Stomach (tissue), 9 donors: ENCODE results near the gene SLC20A1. TPM values are rescaled to one million over a fixed set of nuclear protein-coding genes. Genes with fewer than 3 reads are reported as not detected.

ENCODE experiments used
- DNase-seq, 2 donors: peaks; one replicate each; pipeline versions ENCODE4 v3.0.0 to v3.0.0-alpha.2; 2013 to 2019
- H3K27ac ChIP-seq, 5 donors: fragments of 200-600 bp in 4 of 5; sonication (generic) in 4 of 5; one replicate each; pipeline ENCODE4 v1.5.1; 2013 to 2019; ENCODE audit warnings: mild to moderate bottlenecking in 1 of 5, moderate library complexity in 1 of 5
- H3K27me3 ChIP-seq, 3 donors: fragments of 200-600 bp; sonication (generic); one replicate each; pipeline ENCODE4 v1.5.1; 2017 to 2019; ENCODE audit warnings: mixed run types in 1 of 3
- H3K36me3 ChIP-seq, 4 donors: fragments of 200-600 bp; sonication (generic); 1 replicate in 3 of 4; 2 replicates in 1 of 4; pipeline ENCODE4 v1.5.1; 2016 to 2019
- H3K4me1 ChIP-seq, 4 donors: fragments of 200-600 bp; sonication (generic); one replicate each; pipeline ENCODE4 v1.5.1; 2016 to 2019
- H3K4me3 ChIP-seq, 4 donors: fragments of 200-600 bp; sonication (generic) in 3 of 4; one replicate each; pipeline ENCODE4 v1.5.1; 2016 to 2019; ENCODE audit warnings: mild to moderate bottlenecking in 1 of 4
- H3K9me3 ChIP-seq, 4 donors: fragments of 200-600 bp; sonication (generic); one replicate each; pipeline ENCODE4 v1.5.1; 2016 to 2019
- CTCF ChIP-seq, 7 experiments: fragments of 450-650 bp in 4 of 7; fragments of 200-600 bp in 3 of 7; sonication (generic) in 3 of 7; IDR thresholded peaks; one replicate each; pipeline ENCODE4 v1.5.1; 2016 to 2019; ENCODE audit warnings: antibody characterized with exemption in 7 of 7, control low read depth in 2 of 7, mild to moderate bottlenecking in 1 of 7
- EP300 ChIP-seq: sonication (generic); formaldehyde crosslinking; IDR thresholded peaks from one replicate; pipeline ENCODE4 v1.6.1; 2017; ENCODE audit warnings: antibody characterized with exemption
- POLR2A ChIP-seq, 4 donors: fragments of 450-650 bp; IDR thresholded peaks; one replicate each; pipeline ENCODE4 v1.6.1; 2016; ENCODE audit warnings: antibody characterized with exemption in 4 of 4, control low read depth in 2 of 4, mild to moderate bottlenecking in 1 of 4, moderate library complexity in 1 of 4
- POLR2AphosphoS5 ChIP-seq, 3 donors: sonication (generic); formaldehyde crosslinking; IDR thresholded peaks; one replicate each; pipeline ENCODE4 v1.6.1; 2016; ENCODE audit warnings: antibody characterized with exemption in 3 of 3
- WGBS, 5 donors: extraction: QIAGEN DNeasy Blood & Tissue Kit in 3 of 5; methylation state at CpG; one replicate each; pipeline versions ENCODE4 v1.1.5 to v1.1.7; 2013 to 2018; 5-methylcytosine and 5-hydroxymethylcytosine counted together
- intact Hi-C: fragments of 100-400 bp; cut with DNase I; formaldehyde crosslinking; loops from one replicate; pipeline ENCODE4 v1.15.1; 2023; ENCODE audit warnings: low total_unique reads
- polyA plus RNA-seq, 3 donors: library from polyadenylated mRNA; stranded (reverse); fragments of 200-250 nt; gene quantifications; one replicate each; pipeline ENCODE4 v1.2.3, GENCODE V29; 2013
- total RNA-seq, 5 donors: library from RNA; depleted of rRNA; stranded (reverse); fragments of >200 nt; gene quantifications; one replicate each; pipeline versions ENCODE4 v1.1.0 to v1.2.3, GENCODE V29; 2014 to 2016
- donor health status: healthy with polysubstance abuse.
- donor health status: Bipolar disorder and iron deficiency.
- donor health status: healthy.

Gene SLC20A1
- total and polyA plus RNA-seq, 8 donors, result 9.0 to 63.8 (median 24.2) TPM

GRCh38 chr2:112602917-112603316, 42.8 kb upstream of the SLC20A1 start:
- Histone ChIP-seq H3K4me3 (no peak overlapping the region), H3K36me3 (no peaks in the 10 kb centered on the region), H3K4me1 (peaks cover 0 to 15% (median 3%) of the 10 kb centered on the region in 4 donors), H3K9me3 (no peaks in the 10 kb centered on the region), H3K27ac (no peak overlapping the region), H3K27me3 (no peaks in the 10 kb centered on the region)
- TF ChIP-seq EP300 (no peak), CTCF (IDR thresholded peaks at IDR 0.05) (no peak), POLR2AphosphoS5 (IDR thresholded peaks at IDR 0.05) (no peak), POLR2A (IDR thresholded peaks at IDR 0.05) (no peak)
- DNase-seq, result no peak
- WGBS, 5 donors, result 66 to 90% (median 80%) methylated on average over 3 of the region's 3 CpGs
- intact Hi-C loops, result loop anchor here (5.0 kb wide), 1 partner anchor 119 kb away; the partner anchor contains the start of gene NT5DC4

GRCh38 chr2:112603731-112604130, 42.0 kb upstream of the SLC20A1 start:
- no peak for DNase-seq
- Histone ChIP-seq H3K27ac (no peak overlapping the region), H3K36me3 (no peaks in the 10 kb centered on the region), H3K4me1 (peaks cover 0 to 15% (median 3%) of the 10 kb centered on the region in 4 donors), H3K9me3 (no peaks in the 10 kb centered on the region), H3K27me3 (no peaks in the 10 kb centered on the region), H3K4me3 (no peak overlapping the region)
- TF ChIP-seq CTCF (IDR thresholded peaks at IDR 0.05) (no peak), POLR2AphosphoS5 (IDR thresholded peaks at IDR 0.05) (no peak), EP300 (no peak), POLR2A (IDR thresholded peaks at IDR 0.05) (no peak)
- WGBS, 5 donors, result 79 to 91% (median 89%) methylated on average over 2 of the region's 2 CpGs
- intact Hi-C loops, result loop anchor here (5.0 kb wide), 1 partner anchor 119 kb away; the partner anchor contains the start of gene NT5DC4

DNA sequence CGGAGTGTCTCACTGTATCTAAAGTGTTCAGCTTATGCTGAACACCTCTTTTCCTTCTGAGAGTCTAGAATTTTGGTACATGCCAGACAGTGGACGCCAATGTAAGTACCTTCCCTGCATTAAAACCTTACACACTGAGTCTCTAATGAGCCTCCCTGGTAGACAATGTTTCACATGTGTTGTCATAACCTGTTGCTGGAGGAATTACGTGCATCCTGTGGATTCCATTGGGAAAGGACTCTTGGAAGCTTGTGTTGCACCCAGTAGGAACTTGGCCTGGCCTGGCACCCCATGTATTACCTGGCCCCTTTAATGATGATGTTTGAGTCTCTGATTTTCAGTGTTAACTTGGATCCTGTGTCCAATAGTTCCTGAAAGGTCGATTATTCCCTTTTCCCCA, 40.8 kb upstream of the SLC20A1 start:
- Histone ChIP-seq H3K4me3 (no peak overlapping the region), H3K36me3 (no peaks in the 10 kb centered on the region), H3K4me1 (peaks cover 0 to 9% (median 2%) of the 10 kb centered on the region in 4 donors), H3K27me3 (no peaks in the 10 kb centered on the region), H3K9me3 (no peaks in the 10 kb centered on the region), H3K27ac (no peak overlapping the region)
- 72 to 94% (median 83%) methylated on average over 4 of the region's 4 CpGs for WGBS, 5 donors
- DNase-seq, result no peak
- no peak for TF ChIP-seq POLR2AphosphoS5 (IDR thresholded peaks at IDR 0.05)
- no peak for TF ChIP-seq EP300
- TF ChIP-seq POLR2A (IDR thresholded peaks at IDR 0.05), result no peak
- no peak for TF ChIP-seq CTCF (IDR thresholded peaks at IDR 0.05)
- intact Hi-C loops, result loop anchor here (5.0 kb wide), 1 partner anchor 117 kb away; the partner anchor contains the start of gene NT5DC4

DNA sequence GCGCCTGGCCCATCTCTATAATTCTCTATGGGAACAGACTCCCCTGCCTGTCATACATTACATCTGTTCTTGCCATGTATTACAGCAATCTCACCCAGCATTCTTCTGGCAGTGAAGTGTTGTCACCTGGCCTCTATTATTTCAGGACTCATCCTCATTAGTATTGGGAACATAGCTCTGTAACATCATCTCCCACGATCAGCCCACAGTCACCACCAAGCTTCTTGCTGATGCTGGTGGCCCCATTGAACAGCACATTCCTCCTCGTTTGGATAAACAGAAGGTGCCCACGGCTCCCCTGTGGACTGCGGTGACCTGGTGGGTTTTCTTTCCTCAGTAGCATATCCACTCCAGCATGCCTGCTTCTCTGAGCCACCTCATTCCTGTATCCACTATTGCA, 39.8 kb upstream of the SLC20A1 start:
- Histone ChIP-seq H3K27ac (no peak overlapping the region), H3K4me3 (no peak overlapping the region), H3K4me1 (no peaks in the 10 kb centered on the region), H3K27me3 (no peaks in the 10 kb centered on the region), H3K9me3 (no peaks in the 10 kb centered on the region), H3K36me3 (no peaks in the 10 kb centered on the region)
- intact Hi-C loops, result no loop called here
- TF ChIP-seq POLR2AphosphoS5 (IDR thresholded peaks at IDR 0.05), result no peak
- TF ChIP-seq CTCF (IDR thresholded peaks at IDR 0.05), result no peak
- no peak for TF ChIP-seq POLR2A (IDR thresholded peaks at IDR 0.05)
- no peak for TF ChIP-seq EP300
- DNase-seq, result no peak
- 81 to 86% (median 86%) methylated on average over 4 to 5 of the region's 5 CpGs for WGBS, 5 donors
